A549 (cell line): ENCODE results near the gene MYO18B. TPM values are rescaled to one million over a fixed set of nuclear protein-coding genes. Genes with fewer than 3 reads are reported as not detected.

ENCODE experiments used
- ATAC-seq, 2 experiments: fragments of 200-7000 bp in 1 of 2; fragments of >200 bp in 1 of 2; cut with Nextera tagmentation in 1 of 2; cut with Tn5 transposase in 1 of 2; 3 replicates each; pipeline versions ENCODE4 v1.8.0 to v1.9.1; 2018 to 2020; ENCODE audit warnings: mild to moderate bottlenecking in 1 of 2, moderate library complexity in 1 of 2
- CTCF ChIA-PET: fragments of 300-600 bp; sonication (Branson Sonifier 250); formaldehyde crosslinking; extraction: SDS; loops from one replicate; lab custom pipeline; 2021; ENCODE audit warnings: antibody characterized with exemption, inconsistent platforms; lab: Yijun Ruan, JAX
- POLR2A ChIA-PET: fragments of 350-600 bp; formaldehyde crosslinking; extraction: SDS; loops from one replicate; lab custom pipeline; 2021; ENCODE audit warnings: antibody characterized with exemption, inconsistent platforms; lab: Yijun Ruan, JAX
- DNase-seq, 2 experiments: peaks; one replicate each; pipeline versions ENCODE4 v3.0.0 to v3.0.0-alpha.2; 2011 to 2016; ENCODE audit warnings: low read depth in 1 of 2, low spot score in 1 of 2
- FAIRE-seq: peaks from 2 replicates; lab custom pipeline; 2011; peaks lifted over from hg19 to GRCh38; lab: Jason Lieb, UNC
- H3K27ac ChIP-seq, 2 experiments: fragments of >200 bp; sonication (Bioruptor Twin); formaldehyde crosslinking; 3 replicates each; pipeline ENCODE4 v1.5.1; 2016 to 2017
- H3K4me1 ChIP-seq: fragments of >200 bp; sonication (Bioruptor Twin); formaldehyde crosslinking; 3 replicates; pipeline ENCODE4 v1.6.1; 2016
- H3K4me2 ChIP-seq: fragments of >200 bp; sonication (Bioruptor Twin); formaldehyde crosslinking; 3 replicates; pipeline ENCODE4 v1.6.1; 2016
- H3K4me3 ChIP-seq: fragments of >200 bp; sonication (Bioruptor Twin); formaldehyde crosslinking; 3 replicates; pipeline ENCODE4 v1.5.1; 2016
- H3K9me3 ChIP-seq: fragments of >200 bp; sonication (Bioruptor Twin); formaldehyde crosslinking; 3 replicates; pipeline ENCODE4 v1.6.1; 2016
- BHLHE40 ChIP-seq: IDR thresholded peaks from 2 replicates; pipeline ENCODE4 v1.6.1; 2012; ENCODE audit warnings: low read depth, low read length, inconsistent platforms
- CBX2 ChIP-seq: fragments of 200-600 bp; sonication (generic); IDR thresholded peaks from 2 replicates; pipeline ENCODE4 v1.6.1; 2016; ENCODE audit warnings: low read depth, mild to moderate bottlenecking, borderline replicate concordance
- CHD2 ChIP-seq: fragments of 150-350 bp; IDR thresholded peaks from 2 replicates; pipeline ENCODE4 v1.6.1; 2014; ENCODE audit warnings: low read length; ENCODE audit not compliant: partially characterized antibody
- CHD4 ChIP-seq: fragments of 200-600 bp; sonication (generic); IDR thresholded peaks from 2 replicates; pipeline ENCODE4 v1.6.1; 2016; ENCODE audit warnings: antibody characterized with exemption, mild to moderate bottlenecking, borderline replicate concordance
- ESRRA ChIP-seq: fragments of 150-350 bp; IDR thresholded peaks from 2 replicates; pipeline ENCODE4 v1.6.1; 2014; ENCODE audit warnings: mild to moderate bottlenecking, low read length, borderline replicate concordance
- FOSB ChIP-seq: fragments of 250-450 bp; sonication (Bioruptor Pico); IDR thresholded peaks from 2 replicates; pipeline ENCODE4 v1.5.0; 2020; ENCODE audit warnings: mild to moderate bottlenecking, moderate library complexity
- FOSL2 ChIP-seq, 2 experiments: fragments of 450-650 bp in 1 of 2; fragments of >200 bp in 1 of 2; sonication (Bioruptor Twin) in 1 of 2; formaldehyde crosslinking; IDR thresholded peaks; 2 replicates each; pipeline versions ENCODE4 v1.5.0 to v1.6.1; 2016 to 2020; ENCODE audit warnings: mild to moderate bottlenecking in 1 of 2, moderate library complexity in 1 of 2
- HDAC2 ChIP-seq: fragments of 200-600 bp; sonication (generic); IDR thresholded peaks from 2 replicates; pipeline ENCODE4 v1.6.1; 2016
- HEYL ChIP-seq: fragments of 250-450 bp; sonication (Bioruptor Pico); IDR thresholded peaks from 2 replicates; pipeline ENCODE4 v1.8.0; 2021; ENCODE audit warnings: mild to moderate bottlenecking, moderate library complexity
- HOXA7 ChIP-seq: fragments of 250-450 bp; sonication (Bioruptor Pico); IDR thresholded peaks from 2 replicates; pipeline ENCODE4 v1.5.0; 2020; ENCODE audit warnings: mild to moderate bottlenecking, moderate library complexity
- HOXB13 ChIP-seq: fragments of 250-450 bp; sonication (Bioruptor Pico); IDR thresholded peaks from 2 replicates; pipeline ENCODE4 v1.5.0; 2020; ENCODE audit warnings: low read depth, mild to moderate bottlenecking, moderate library complexity
- HOXB5 ChIP-seq: fragments of 250-450 bp; sonication (Bioruptor Pico); IDR thresholded peaks from 2 replicates; pipeline ENCODE4 v1.5.0; 2020; ENCODE audit warnings: mild to moderate bottlenecking, moderate library complexity
- JUN ChIP-seq, 2 experiments: fragments of >200 bp; sonication (Bioruptor Twin); formaldehyde crosslinking; IDR thresholded peaks; 2 replicates in 1 of 2; 3 replicates in 1 of 2; pipeline ENCODE4 v1.6.1; 2016 to 2017
- JUNB ChIP-seq: fragments of >200 bp; sonication (Bioruptor Twin); formaldehyde crosslinking; IDR thresholded peaks from 2 replicates; pipeline ENCODE4 v1.6.1; 2016
- KDM5A ChIP-seq: fragments of 200-600 bp; sonication (generic); IDR thresholded peaks from 2 replicates; pipeline ENCODE4 v1.6.1; 2016; ENCODE audit warnings: antibody characterized with exemption, mild to moderate bottlenecking
- MAFK ChIP-seq: fragments of 450-650 bp; IDR thresholded peaks from 2 replicates; pipeline ENCODE4 v1.6.1; 2014; ENCODE audit not compliant: partially characterized antibody
- MAZ ChIP-seq: fragments of 150-350 bp; IDR thresholded peaks from 2 replicates; pipeline ENCODE4 v1.6.1; 2014; ENCODE audit warnings: antibody characterized with exemption, low read depth, low read length, borderline replicate concordance
- POLR2AphosphoS2 ChIP-seq: conservative IDR thresholded peaks from 2 replicates; pipeline ENCODE4 v1.6.1; 2012; ENCODE audit warnings: low read length, improper control_type of control experiment, inconsistent platforms
- RCOR1 ChIP-seq: fragments of 150-350 bp; IDR thresholded peaks from 2 replicates; pipeline ENCODE4 v1.6.1; 2014; ENCODE audit warnings: antibody characterized with exemption, low read length, low read depth
- RNF2 ChIP-seq: fragments of 200-600 bp; sonication (generic); IDR thresholded peaks from 2 replicates; pipeline ENCODE4 v1.6.1; 2016; ENCODE audit warnings: low read depth, mild to moderate bottlenecking, antibody characterized with exemption, moderate library complexity, borderline replicate concordance
- SMC3 ChIP-seq: fragments of >200 bp; sonication (Bioruptor Twin); formaldehyde crosslinking; IDR thresholded peaks from 3 replicates; pipeline ENCODE4 v1.6.1; 2018; ENCODE audit warnings: inconsistent platforms
- TFCP2L1 ChIP-seq: fragments of 250-450 bp; sonication (Bioruptor Pico); IDR thresholded peaks from 2 replicates; pipeline ENCODE4 v1.5.0; 2021; ENCODE audit warnings: mild to moderate bottlenecking
- WGBS: methylation state at CpG from one replicate; pipeline ENCODE4 v1.1.6; 2017; ENCODE audit errors: missing lambda C conversion rate; 5-methylcytosine and 5-hydroxymethylcytosine counted together
- polyA plus RNA-seq, 4 experiments: library from polyadenylated mRNA; depleted of rRNA in 3 of 4; stranded (reverse); fragments of >200 nt; fragmentation: RNase III in 1 of 4; extraction: RNeasy Plus Mini Kit Qiagen cat#74134 plus additional on column Dnase treatment in 1 of 4; gene quantifications; 2 replicates in 3 of 4; 3 replicates in 1 of 4; pipeline ENCODE4 v1.2.3, GENCODE V29; 2011 to 2017
- TF ChIP-seq, protein P1 (sequence below): fragments of 200-600 bp; sonication (generic); IDR thresholded peaks from 2 replicates; pipeline ENCODE4 v1.6.1; 2016; ENCODE audit warnings: antibody characterized with exemption, mild to moderate bottlenecking, moderate library complexity
- TF ChIP-seq, protein P2 (sequence below): IDR thresholded peaks from 2 replicates; pipeline ENCODE4 v1.6.1; 2012

The MYO18B gene
- polyA plus RNA-seq, 2 of the 4 experiments (the other 2 are of a cell fraction) = 0.01 TPM

DNA sequence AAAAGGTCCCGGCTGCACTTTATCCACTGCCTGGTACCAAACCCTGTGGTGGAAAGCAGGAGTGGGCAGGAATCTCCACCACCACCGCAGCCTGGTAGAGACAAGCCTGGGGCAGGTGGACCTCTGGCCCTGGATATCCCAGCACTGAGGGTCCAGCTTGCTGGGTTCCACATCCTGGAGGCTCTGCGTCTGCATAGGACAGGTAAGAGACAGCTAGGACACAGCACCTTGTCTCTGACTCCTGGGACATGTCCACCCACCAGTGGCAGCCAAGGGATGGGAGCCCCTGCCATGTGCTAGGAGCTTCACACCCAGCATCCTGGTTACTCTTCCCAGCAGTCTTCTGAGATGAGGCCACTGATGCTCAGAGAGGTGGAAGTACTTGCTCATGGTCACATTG lies 105.5 kb downstream of the MYO18B start:
- Histone ChIP-seq H3K4me1 (no peaks in the 10 kb centered on the region), H3K9me3 (no peaks in the 10 kb centered on the region), H3K4me2 (no peak overlapping the region), H3K27ac (no peak overlapping the region), H3K4me3 (no peak overlapping the region)
- ChIA-PET CTCF (interaction anchor here (0.7 kb wide), 1 partner anchor 374 kb away, joined by 3 read pairs; no protein-coding TSS in a partner anchor), POLR2A (no interaction called here)
- 100% methylated on average over 1 of the region's 3 CpGs for WGBS
- TF ChIP-seq KDM5A (no peak), CHD4 (no peak), HEYL (CRISPR knock-in tag) (no peak), BHLHE40 (no peak), FOSL2 (IDR thresholded peaks at IDR 0.05) (no peak), FOSL2 (CRISPR knock-in tag; IDR thresholded peaks at IDR 0.05) (no peak), HOXB5 (CRISPR knock-in tag) (no peak), POLR2AphosphoS2 (no peak), ESRRA (no peak), CHD2 (no peak), RCOR1 (no peak), TFCP2L1 (CRISPR knock-in tag) (no peak), JUNB (no peak)
- TF ChIP-seq, protein P1, sequence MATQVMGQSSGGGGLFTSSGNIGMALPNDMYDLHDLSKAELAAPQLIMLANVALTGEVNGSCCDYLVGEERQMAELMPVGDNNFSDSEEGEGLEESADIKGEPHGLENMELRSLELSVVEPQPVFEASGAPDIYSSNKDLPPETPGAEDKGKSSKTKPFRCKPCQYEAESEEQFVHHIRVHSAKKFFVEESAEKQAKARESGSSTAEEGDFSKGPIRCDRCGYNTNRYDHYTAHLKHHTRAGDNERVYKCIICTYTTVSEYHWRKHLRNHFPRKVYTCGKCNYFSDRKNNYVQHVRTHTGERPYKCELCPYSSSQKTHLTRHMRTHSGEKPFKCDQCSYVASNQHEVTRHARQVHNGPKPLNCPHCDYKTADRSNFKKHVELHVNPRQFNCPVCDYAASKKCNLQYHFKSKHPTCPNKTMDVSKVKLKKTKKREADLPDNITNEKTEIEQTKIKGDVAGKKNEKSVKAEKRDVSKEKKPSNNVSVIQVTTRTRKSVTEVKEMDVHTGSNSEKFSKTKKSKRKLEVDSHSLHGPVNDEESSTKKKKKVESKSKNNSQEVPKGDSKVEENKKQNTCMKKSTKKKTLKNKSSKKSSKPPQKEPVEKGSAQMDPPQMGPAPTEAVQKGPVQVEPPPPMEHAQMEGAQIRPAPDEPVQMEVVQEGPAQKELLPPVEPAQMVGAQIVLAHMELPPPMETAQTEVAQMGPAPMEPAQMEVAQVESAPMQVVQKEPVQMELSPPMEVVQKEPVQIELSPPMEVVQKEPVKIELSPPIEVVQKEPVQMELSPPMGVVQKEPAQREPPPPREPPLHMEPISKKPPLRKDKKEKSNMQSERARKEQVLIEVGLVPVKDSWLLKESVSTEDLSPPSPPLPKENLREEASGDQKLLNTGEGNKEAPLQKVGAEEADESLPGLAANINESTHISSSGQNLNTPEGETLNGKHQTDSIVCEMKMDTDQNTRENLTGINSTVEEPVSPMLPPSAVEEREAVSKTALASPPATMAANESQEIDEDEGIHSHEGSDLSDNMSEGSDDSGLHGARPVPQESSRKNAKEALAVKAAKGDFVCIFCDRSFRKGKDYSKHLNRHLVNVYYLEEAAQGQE = no peak
- TF ChIP-seq, protein P2, sequence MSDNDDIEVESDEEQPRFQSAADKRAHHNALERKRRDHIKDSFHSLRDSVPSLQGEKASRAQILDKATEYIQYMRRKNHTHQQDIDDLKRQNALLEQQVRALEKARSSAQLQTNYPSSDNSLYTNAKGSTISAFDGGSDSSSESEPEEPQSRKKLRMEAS = no peak
- no peak for ATAC-seq
- FAIRE-seq = no peak
- no peak for DNase-seq

DNA sequence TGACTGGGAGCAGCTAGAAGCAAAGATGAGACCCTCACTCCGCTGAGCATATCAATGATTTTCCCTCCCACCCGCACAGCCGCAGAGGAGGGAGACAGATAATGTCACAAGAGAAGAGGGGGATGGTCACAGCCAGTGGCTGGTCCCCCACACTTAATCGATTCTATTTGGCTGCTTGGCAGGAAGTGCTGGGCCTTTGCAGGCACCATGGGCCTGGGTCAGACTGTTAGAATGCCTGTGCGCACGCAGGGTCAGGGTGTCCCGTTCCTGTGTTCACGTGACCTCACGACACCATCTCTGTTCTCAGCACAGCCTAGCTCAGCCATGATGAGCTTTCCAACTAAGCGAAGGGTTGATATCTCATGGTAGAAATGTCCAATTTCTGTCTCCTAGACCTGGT lies 107.0 kb downstream of the MYO18B start:
- 55% methylated on average over 7 of the region's 10 CpGs for WGBS
- TF ChIP-seq KDM5A (no peak), RNF2 (no peak), MAFK (no peak), HOXB13 (CRISPR knock-in tag) (no peak), RCOR1 (no peak), HOXA7 (no peak), FOSB (no peak), HEYL (CRISPR knock-in tag) (no peak), CBX2 (no peak), HOXB5 (CRISPR knock-in tag) (no peak), CHD2 (no peak), MAZ (no peak), SMC3 (no peak), HDAC2 (no peak), JUN (IDR thresholded peaks at IDR 0.05) (no peak)
- TF ChIP-seq, protein P2 = no peak
- ChIA-PET CTCF (no interaction called here), POLR2A (no interaction called here)
- H3K9me3 ChIP-seq = no peaks in the 10 kb centered on the region
- no peak overlapping the region for H3K27ac ChIP-seq
- no peak for DNase-seq
- no peaks in the 10 kb centered on the region for H3K4me1 ChIP-seq
- no peak overlapping the region for H3K4me2 ChIP-seq
- ATAC-seq = no peak
- FAIRE-seq = no peak
- H3K4me3 ChIP-seq = no peak overlapping the region
